ENCODE results near the gene ENTPD2. TPM values are rescaled to one million over a fixed set of nuclear protein-coding genes. Genes with fewer than 3 reads are reported as not detected.

The ENTPD2 gene
- total and polyA plus RNA-seq, 2 of the 4 experiments (the other 2 are of a cell fraction): not detected

DNA sequence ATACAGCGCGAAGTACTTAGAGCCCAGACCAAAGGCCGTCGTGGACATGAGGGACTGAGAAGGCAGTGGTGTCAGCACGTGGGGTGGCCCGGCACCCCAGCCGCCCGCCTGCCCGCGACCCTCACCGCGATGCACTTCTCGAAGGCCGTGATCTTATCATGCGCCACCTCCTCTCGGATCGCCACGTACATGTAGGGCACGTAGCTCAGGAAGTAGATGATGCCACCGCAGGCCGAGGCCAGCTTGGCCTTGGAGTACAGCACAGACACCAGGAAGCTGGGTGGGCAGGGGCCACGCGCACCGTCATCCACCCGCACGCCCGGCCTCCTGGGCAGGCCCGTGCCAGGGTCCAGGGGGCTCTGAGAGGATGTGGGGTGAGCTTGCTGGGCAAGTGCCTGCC lies 36.8 kb downstream of the ENTPD2 start:
- H3K23ac ChIP-seq (ENCODE audit: low read depth, low read length): no peak overlapping the region
- DNase-seq (no peak), ATAC-seq (ENCODE audit: low read depth) (no peak)
- ChIA-PET CTCF (no interaction called here), POLR2A (ENCODE audit: unreplicated experiment) (no interaction called here)
- peaks cover 36% of the 10 kb centered on the region; the same call in 1 of the 2 replicates for H3K36me3 ChIP-seq (ENCODE audit: control insufficient read depth, insufficient read depth, low read length)
- H4K91ac ChIP-seq (ENCODE audit: insufficient read depth, low read depth, low read length): no peak overlapping the region
- no peak overlapping the region for H2BK120ac ChIP-seq (ENCODE audit: low read depth, low read length)
- in situ Hi-C loops (cut with MboI; ENCODE audit: low sequenced_read_pairs): no loop called here
- H3K9ac ChIP-seq (ENCODE audit: low read depth, low read length): no peak overlapping the region
- H4K20me1 ChIP-seq (ENCODE audit: insufficient read depth, low read length): no peaks in the 10 kb centered on the region; the same call in 1 of the 2 replicates
- no peaks in the 10 kb centered on the region for H3K27me3 ChIP-seq (ENCODE audit: control insufficient read depth, insufficient read depth, low read length)
- no peak overlapping the region for H3K14ac ChIP-seq (replicated peaks; ENCODE audit: low read depth, low read length)
- H3K4me1 ChIP-seq (ENCODE audit: control insufficient read depth, insufficient read depth, low read length): no peaks in the 10 kb centered on the region
- TF ChIP-seq RAD21 (IDR thresholded peaks at IDR 0.05; ENCODE audit: low read length) (no peak), MAFK (IDR thresholded peaks at IDR 0.05; ENCODE audit: low read depth, low read length) (no peak), MXI1 (IDR thresholded peaks at IDR 0.05; ENCODE audit: borderline replicate concordance, low read depth, low read length) (no peak)
- TF ChIP-seq, protein P1, sequence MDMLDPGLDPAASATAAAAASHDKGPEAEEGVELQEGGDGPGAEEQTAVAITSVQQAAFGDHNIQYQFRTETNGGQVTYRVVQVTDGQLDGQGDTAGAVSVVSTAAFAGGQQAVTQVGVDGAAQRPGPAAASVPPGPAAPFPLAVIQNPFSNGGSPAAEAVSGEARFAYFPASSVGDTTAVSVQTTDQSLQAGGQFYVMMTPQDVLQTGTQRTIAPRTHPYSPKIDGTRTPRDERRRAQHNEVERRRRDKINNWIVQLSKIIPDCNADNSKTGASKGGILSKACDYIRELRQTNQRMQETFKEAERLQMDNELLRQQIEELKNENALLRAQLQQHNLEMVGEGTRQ (IDR thresholded peaks at IDR 0.05; ENCODE audit: low read depth, low read length): no peak
- no peaks in the 10 kb centered on the region for H3K79me1 ChIP-seq (ENCODE audit: low read depth in 1 of 2, low read length in 2 of 2)
- no peak overlapping the region for H2AK5ac ChIP-seq (ENCODE audit: low read depth, low read length)
- H3K27ac ChIP-seq (ENCODE audit: insufficient read depth, low read length): no peak overlapping the region
- BruUV-seq (replicated peaks): no TSS peak
- H3K4me3 ChIP-seq (ENCODE audit: insufficient read depth, low read depth, low read length): no peak overlapping the region
- H3K56ac ChIP-seq (ENCODE audit: extremely low read depth, insufficient read depth, low read length): no peak overlapping the region
- no peak overlapping the region for H3K4ac ChIP-seq (ENCODE audit: low read depth, low read length)
- H2BK5ac ChIP-seq (ENCODE audit: low read depth, low read length, poor library complexity, severe bottlenecking): no peak overlapping the region
- dilution Hi-C loops (cut with HindIII; ENCODE audit: low sequenced_read_pairs, unreplicated experiment): no loop called here
- H2BK20ac ChIP-seq (ENCODE audit: low read depth, low read length): no peak overlapping the region
- H3K9me3 ChIP-seq (ENCODE audit: control insufficient read depth, insufficient read depth, low read length): no peaks in the 10 kb centered on the region
- H3K9me1 ChIP-seq (ENCODE audit: insufficient read depth, low read length): no peaks in the 10 kb centered on the region
- no peak overlapping the region for H2AFZ ChIP-seq (replicated peaks; ENCODE audit: low read length, poor library complexity)
- H4K5ac ChIP-seq (ENCODE audit: low read depth, low read length): no peak overlapping the region
- H3K4me2 ChIP-seq (ENCODE audit: low read depth, low read length): no peak overlapping the region
- no peak overlapping the region for H2BK15ac ChIP-seq (ENCODE audit: low read depth, low read length)
- no peak overlapping the region for H3K18ac ChIP-seq (ENCODE audit: low read depth, low read length)
- WGBS, 2 experiments (ENCODE audit: extremely low coverage in 2 of 2, insufficient read length in 1 of 2): 95% methylated on average over 27 of the region's 28 CpGs; no CpG with 5 or more reads in 1 of the 2 experiments
- H4K8ac ChIP-seq (ENCODE audit: low read depth in 2 of 2, low read length in 2 of 2): no peak overlapping the region
- intact Hi-C loops (cut with micrococcal nuclease): no loop called here
- no peak overlapping the region for H2AK9ac ChIP-seq (replicated peaks; ENCODE audit: low read depth, low read length, poor library complexity)

Data from IMR-90 (cell line).